PFSK-1 (cell line): ENCODE data around the gene ASCL5.

ENCODE experiments used
- FOXP2 ChIP-seq: optimal IDR thresholded peaks from 2 replicates; pipeline ENCODE3; 2011; ENCODE audit warnings: borderline replicate concordance, control low read depth, inconsistent platforms; ENCODE audit not compliant: insufficient read depth; ENCODE audit errors: extremely low read length, extremely low read depth
- POLR2AphosphoS5 ChIP-seq: IDR thresholded peaks from 2 replicates; pipeline ENCODE4 v1.6.1; 2012; ENCODE audit warnings: low read depth, mild to moderate bottlenecking, control low read depth, low read length, moderate library complexity
- SIN3A ChIP-seq: IDR thresholded peaks from 2 replicates; pipeline ENCODE4 v1.6.1; 2012; ENCODE audit warnings: mild to moderate bottlenecking, low read length, moderate library complexity, borderline replicate concordance; ENCODE audit not compliant: insufficient read depth
- TAF1 ChIP-seq: IDR thresholded peaks from 2 replicates; pipeline ENCODE4 v1.6.1; 2012; ENCODE audit warnings: low read length, control low read depth, borderline replicate concordance; ENCODE audit not compliant: insufficient read depth
- TF ChIP-seq, protein P1 (sequence below), 2 experiments: IDR thresholded peaks; 2 replicates each; pipeline versions ENCODE4 v1.6.1 to v1.8.0; 2011 to 2012; ENCODE audit warnings: low read depth in 2 of 2, low read length in 2 of 2, control low read depth in 1 of 2, inconsistent platforms in 1 of 2, mild to moderate bottlenecking in 1 of 2, moderate library complexity in 1 of 2; ENCODE audit not compliant: insufficient read depth in 1 of 2

The ASCL5 gene

DNA sequence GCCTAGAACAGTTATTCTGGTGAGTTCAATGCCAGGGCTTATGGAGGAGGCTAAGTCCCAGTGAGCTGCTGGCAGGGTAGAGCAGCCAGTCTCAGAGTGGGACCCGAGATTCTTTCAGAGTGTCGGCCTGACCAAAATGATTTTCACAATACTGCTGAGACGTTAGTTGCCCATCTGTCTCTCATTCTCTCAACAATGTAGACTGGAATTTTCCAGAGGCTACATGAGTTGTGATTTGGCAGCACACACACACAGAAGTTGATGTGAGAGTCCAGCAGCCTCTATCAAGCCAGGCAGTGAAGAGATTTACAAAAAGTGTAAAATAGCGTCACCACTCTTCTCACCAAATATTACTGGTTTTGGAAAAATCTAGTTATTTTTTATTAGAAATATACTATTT, 36.4 kb downstream of the ASCL5 start:
- TF ChIP-seq, protein P1, sequence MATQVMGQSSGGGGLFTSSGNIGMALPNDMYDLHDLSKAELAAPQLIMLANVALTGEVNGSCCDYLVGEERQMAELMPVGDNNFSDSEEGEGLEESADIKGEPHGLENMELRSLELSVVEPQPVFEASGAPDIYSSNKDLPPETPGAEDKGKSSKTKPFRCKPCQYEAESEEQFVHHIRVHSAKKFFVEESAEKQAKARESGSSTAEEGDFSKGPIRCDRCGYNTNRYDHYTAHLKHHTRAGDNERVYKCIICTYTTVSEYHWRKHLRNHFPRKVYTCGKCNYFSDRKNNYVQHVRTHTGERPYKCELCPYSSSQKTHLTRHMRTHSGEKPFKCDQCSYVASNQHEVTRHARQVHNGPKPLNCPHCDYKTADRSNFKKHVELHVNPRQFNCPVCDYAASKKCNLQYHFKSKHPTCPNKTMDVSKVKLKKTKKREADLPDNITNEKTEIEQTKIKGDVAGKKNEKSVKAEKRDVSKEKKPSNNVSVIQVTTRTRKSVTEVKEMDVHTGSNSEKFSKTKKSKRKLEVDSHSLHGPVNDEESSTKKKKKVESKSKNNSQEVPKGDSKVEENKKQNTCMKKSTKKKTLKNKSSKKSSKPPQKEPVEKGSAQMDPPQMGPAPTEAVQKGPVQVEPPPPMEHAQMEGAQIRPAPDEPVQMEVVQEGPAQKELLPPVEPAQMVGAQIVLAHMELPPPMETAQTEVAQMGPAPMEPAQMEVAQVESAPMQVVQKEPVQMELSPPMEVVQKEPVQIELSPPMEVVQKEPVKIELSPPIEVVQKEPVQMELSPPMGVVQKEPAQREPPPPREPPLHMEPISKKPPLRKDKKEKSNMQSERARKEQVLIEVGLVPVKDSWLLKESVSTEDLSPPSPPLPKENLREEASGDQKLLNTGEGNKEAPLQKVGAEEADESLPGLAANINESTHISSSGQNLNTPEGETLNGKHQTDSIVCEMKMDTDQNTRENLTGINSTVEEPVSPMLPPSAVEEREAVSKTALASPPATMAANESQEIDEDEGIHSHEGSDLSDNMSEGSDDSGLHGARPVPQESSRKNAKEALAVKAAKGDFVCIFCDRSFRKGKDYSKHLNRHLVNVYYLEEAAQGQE (IDR thresholded peaks at IDR 0.05; ENCODE audit: insufficient read depth in 1 of 2, low read depth in 2 of 2, low read length in 2 of 2) = no peak
- TF ChIP-seq SIN3A (no peak), FOXP2 (no peak), POLR2AphosphoS5 (no peak), TAF1 (no peak)

DNA sequence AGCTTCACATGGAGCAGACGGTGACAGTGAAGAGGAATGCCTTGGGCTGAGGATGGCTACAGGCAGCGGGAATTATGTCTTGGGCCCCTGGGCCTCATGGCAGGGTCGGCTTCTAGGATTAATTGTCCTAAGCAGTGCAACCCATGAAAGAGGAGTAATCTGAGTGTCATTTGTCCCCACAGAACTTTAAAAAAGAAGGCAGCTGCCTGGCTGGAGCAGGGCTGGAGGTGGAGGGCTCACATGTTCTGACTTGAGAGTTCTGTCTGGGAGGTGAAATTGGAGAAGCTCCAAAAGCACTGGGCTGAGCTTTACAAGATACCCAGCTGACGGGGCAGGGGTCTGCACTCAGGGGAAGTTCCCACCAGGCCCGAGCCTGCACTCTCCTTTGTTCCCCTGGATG, 37.4 kb downstream of the ASCL5 start:
- TF ChIP-seq POLR2AphosphoS5 (no peak), SIN3A (no peak)
- TF ChIP-seq, protein P1 (IDR thresholded peaks at IDR 0.05; ENCODE audit: insufficient read depth in 1 of 2, low read depth in 2 of 2, low read length in 2 of 2) = no peak

DNA sequence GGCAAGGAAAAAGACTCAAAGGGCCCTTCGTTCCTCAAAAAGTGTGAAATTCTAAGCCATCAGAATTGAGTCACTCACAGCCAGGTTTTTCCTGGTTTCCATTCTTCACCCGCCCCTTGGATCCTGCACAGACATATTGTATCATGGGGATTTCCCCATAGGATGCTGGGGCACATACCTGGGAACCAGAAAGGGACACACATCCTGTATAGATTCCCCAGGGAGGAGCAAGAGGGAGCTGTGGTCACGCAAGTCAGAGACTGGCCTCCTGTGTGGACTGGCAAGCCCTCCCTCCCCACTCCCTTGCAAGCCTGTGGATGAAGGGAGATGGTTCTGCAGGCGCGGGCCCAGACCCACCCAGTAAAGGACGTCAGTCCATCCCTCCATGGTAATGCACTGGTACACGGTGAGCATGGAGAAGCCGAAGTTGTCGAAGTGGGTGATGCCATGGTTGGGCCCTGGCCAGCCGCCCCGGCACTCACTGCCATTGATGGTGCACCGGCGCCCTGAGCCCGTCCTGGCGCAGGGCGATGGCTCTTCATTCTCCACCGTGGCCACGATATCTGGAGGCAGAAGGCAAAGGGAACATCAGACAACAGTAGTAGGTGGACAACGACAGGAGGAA, 38.0 kb downstream of the ASCL5 start:
- TF ChIP-seq, protein P1 (IDR thresholded peaks at IDR 0.05; ENCODE audit: insufficient read depth in 1 of 2, low read depth in 2 of 2, low read length in 2 of 2) = no peak
- TF ChIP-seq POLR2AphosphoS5 (no peak), TAF1 (no peak), SIN3A (no peak)

DNA sequence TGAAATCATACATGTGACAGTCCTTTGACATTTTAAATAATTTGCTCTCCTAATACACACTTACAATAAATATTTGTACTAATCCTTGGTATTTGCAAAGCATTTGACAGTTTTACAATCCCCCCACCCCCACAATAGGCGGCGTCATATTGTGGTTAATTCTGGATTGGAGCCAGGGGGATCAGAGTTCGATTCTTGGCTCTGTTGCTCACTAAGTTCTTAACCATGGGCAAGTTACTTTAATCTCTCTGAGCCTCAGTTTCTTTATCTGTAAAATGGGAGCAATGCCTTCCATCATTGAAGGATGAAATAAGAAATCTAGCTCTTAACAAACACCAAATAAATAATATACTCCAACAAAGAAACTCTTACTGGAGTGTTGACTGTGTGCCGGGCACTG, 38.6 kb downstream of the ASCL5 start:
- TF ChIP-seq FOXP2 (no peak), TAF1 (no peak), POLR2AphosphoS5 (no peak), SIN3A (no peak)
- TF ChIP-seq, protein P1 (IDR thresholded peaks at IDR 0.05; ENCODE audit: insufficient read depth in 1 of 2, low read depth in 2 of 2, low read length in 2 of 2) = no peak
